ENCODE results near the gene DCK.
"Not testable (repeated sequence)": the region's sequence is repeated elsewhere in the genome, so short reads cannot be mapped to it uniquely, and the experiment has no call there.

DCK gene

GRCh38 chr4:71059573-71059972 is 66.1 kb downstream of the DCK start:
- in situ Hi-C loops (cut with MboI; ENCODE audit: low sequenced_read_pairs), result not testable (repeated sequence)

GRCh38 chr4:71062436-71062835 is 69.0 kb downstream of the DCK start:
- in situ Hi-C loops (cut with MboI; ENCODE audit: low sequenced_read_pairs), result no loop called here

- in situ Hi-C loops (cut with MboI; ENCODE audit: low sequenced_read_pairs), result no loop called here
Observed at GRCh38 chr4:71063711-71064110, 70.3 kb downstream of the DCK start.

- in situ Hi-C loops (cut with MboI; ENCODE audit: low sequenced_read_pairs), result no loop called here
Observed at GRCh38 chr4:71064521-71064920, 71.1 kb downstream of the DCK start.

GRCh38 chr4:71065991-71066510 is 72.6 kb downstream of the DCK start:
- in situ Hi-C loops (cut with MboI; ENCODE audit: low sequenced_read_pairs), result no loop called here

GRCh38 chr4:71066737-71067716 is 73.6 kb downstream of the DCK start:
- in situ Hi-C loops (cut with MboI; ENCODE audit: low sequenced_read_pairs), result no loop called here

GRCh38 chr4:71069063-71069462 is 75.6 kb downstream of the DCK start:
- in situ Hi-C loops (cut with MboI; ENCODE audit: low sequenced_read_pairs), result no loop called here

- in situ Hi-C loops (cut with MboI; ENCODE audit: low sequenced_read_pairs), result no loop called here
Observed at GRCh38 chr4:71070015-71070414, 76.6 kb downstream of the DCK start.

GRCh38 chr4:71074452-71075299 is 81.2 kb downstream of the DCK start:
- in situ Hi-C loops (cut with MboI; ENCODE audit: low sequenced_read_pairs), result no loop called here
